SU-DHL-6 (cell line): ENCODE results near the gene CCNDBP1.

ENCODE experiments used
- CTCF ChIP-seq: fragments of 200-600 bp; sonication (generic); IDR thresholded peaks from one replicate; pipeline ENCODE4 v1.5.1; 2017; ENCODE audit warnings: antibody characterized with exemption, mild to moderate bottlenecking, low read length, moderate library complexity; ENCODE audit not compliant: insufficient read depth, poor library complexity, severe bottlenecking
- EZH2phosphoT487 ChIP-seq: fragments of 200-600 bp; sonication (generic), shearing (Covaris generic); conservative IDR thresholded peaks from 2 replicates; pipeline ENCODE4 v1.6.1; 2018; ENCODE audit warnings: mild to moderate bottlenecking, antibody characterized with exemption, low read length, moderate library complexity, mixed read lengths

GRCh38 chr15:43190178-43190577 is 5.0 kb downstream of the CCNDBP1 start:
- TF ChIP-seq EZH2phosphoT487: no peak
- TF ChIP-seq CTCF: no peak
